Hematopoietic multipotent progenitor cell treated with erythropoietin and hydrocortisone succinate and interleukin-3 and kit ligand, for 8 days (in vitro differentiated cells): ENCODE data around the gene HMCN2.
"Not testable (repeated sequence)": the region's sequence is repeated elsewhere in the genome, so short reads cannot be mapped to it uniquely, and the experiment has no call there.

Source experiments
- DNase-seq: peaks from one replicate; pipeline ENCODE4 v3.0.0-alpha.2; 2015

Gene HMCN2

GRCh38 chr9:130331573-130331972, 66.0 kb downstream of the HMCN2 start:
- DNase-seq, result no peak

GRCh38 chr9:130332384-130332926, 66.9 kb downstream of the HMCN2 start:
- DNase-seq, result no peak

- DNase-seq, result no peak
Measured at GRCh38 chr9:130333041-130333711, 67.6 kb downstream of the HMCN2 start.

GRCh38 chr9:130333712-130334062, 68.1 kb downstream of the HMCN2 start:
- DNase-seq, result no peak

DNA sequence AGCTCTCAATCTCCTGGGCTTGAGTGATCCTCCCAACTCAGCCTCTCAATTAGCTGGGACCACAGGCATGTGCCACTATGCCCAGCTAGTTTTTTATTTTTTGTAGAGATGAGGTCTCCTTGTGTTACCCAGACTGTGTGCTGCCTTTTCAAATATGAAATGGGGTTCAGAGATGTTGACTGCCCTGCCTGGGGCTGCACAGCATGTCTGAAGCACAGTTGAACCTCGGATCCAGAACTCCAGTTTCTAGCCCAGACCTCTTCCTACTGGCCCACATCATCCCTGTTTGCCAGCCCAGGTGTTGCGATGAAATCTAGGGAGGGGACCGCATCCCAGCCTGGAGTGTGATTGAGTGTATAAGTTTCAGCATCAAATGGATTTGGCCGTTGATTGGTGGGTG, 69.4 kb downstream of the HMCN2 start:
- no peak for DNase-seq

- no peak for DNase-seq
Measured at GRCh38 chr9:130336027-130336610, 70.6 kb downstream of the HMCN2 start.

GRCh38 chr9:130336885-130337284, 71.3 kb downstream of the HMCN2 start:
- DNase-seq, result no peak

DNA sequence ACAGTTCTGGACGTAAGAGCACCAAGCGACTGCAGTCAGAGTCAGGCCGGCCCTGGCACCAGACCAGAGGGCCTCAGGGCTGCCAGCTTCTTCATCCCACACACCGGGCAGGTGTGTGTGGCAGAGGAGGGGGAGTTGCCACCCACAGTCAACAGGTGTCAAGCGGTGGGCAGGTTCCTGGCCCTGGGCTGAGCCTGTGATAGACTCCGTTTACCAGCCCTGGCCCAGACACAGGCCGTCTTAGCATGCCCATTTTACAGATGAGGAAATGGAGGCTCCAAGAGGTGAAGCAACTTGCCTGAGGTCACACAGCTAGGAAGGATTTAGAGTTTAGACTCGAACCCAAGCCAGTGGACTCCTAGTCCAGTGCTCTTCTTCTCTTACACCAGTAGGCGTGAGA, 71.8 kb downstream of the HMCN2 start:
- no peak for DNase-seq

- DNase-seq, result no peak
Measured at GRCh38 chr9:130337784-130338380, 72.3 kb downstream of the HMCN2 start.

DNA sequence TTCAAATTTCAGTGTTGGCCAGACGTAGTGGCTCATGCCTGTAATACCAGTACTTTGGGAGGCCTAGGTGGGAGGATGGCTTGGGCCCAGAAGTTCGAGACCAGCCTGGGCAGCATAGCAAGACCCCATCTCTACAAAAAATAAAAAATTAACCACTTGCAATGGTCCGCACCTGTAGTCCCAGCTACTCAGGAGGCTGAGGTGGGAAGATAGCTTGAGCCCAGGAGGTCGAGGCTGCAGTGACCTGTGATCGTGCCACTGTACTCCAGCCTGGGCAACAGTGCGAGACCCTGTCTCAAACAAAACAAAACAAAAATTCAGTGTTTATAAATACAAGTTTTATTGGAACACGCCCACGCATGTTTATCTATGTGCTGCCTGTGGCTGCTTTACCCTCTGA, 73.3 kb downstream of the HMCN2 start:
- DNase-seq, result not testable (repeated sequence)

GRCh38 chr9:130339306-130339705, 73.7 kb downstream of the HMCN2 start:
- no peak for DNase-seq

GRCh38 chr9:130340011-130340410, 74.5 kb downstream of the HMCN2 start:
- no peak for DNase-seq

- not testable (repeated sequence) for DNase-seq
Measured at GRCh38 chr9:130340557-130340956, 75.0 kb downstream of the HMCN2 start.

- no peak for DNase-seq
Measured at GRCh38 chr9:130341128-130341527, 75.6 kb downstream of the HMCN2 start.

GRCh38 chr9:130341839-130342713, 76.5 kb downstream of the HMCN2 start:
- DNase-seq, result no peak

GRCh38 chr9:130342714-130343085, 77.1 kb downstream of the HMCN2 start:
- no peak for DNase-seq

DNA sequence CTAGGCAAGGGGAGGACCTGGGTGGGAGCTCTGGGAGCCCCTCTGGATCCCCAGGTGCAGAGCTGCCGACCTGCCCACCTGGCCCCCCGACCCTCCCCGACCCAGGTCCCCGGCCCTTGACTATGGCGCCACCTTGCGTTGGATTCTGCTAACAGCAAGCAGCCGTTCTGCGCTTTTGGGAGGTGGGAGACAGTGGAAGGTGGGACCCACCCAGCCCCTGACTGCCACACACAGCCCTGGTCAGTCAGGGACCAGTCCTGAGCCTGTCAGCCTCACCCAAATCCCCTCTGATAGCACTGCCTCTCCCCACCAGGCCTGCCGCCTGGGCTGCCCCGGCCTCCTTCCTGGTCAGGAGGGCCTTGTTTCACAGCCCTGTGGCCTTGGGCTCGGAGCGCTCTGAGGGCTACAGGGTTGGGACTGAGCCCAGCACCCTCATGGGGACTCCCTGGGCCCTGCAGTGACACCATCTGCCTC, 77.9 kb downstream of the HMCN2 start:
- no peak for DNase-seq

- DNase-seq, result no peak
Measured at GRCh38 chr9:130344366-130344765, 78.8 kb downstream of the HMCN2 start.

DNA sequence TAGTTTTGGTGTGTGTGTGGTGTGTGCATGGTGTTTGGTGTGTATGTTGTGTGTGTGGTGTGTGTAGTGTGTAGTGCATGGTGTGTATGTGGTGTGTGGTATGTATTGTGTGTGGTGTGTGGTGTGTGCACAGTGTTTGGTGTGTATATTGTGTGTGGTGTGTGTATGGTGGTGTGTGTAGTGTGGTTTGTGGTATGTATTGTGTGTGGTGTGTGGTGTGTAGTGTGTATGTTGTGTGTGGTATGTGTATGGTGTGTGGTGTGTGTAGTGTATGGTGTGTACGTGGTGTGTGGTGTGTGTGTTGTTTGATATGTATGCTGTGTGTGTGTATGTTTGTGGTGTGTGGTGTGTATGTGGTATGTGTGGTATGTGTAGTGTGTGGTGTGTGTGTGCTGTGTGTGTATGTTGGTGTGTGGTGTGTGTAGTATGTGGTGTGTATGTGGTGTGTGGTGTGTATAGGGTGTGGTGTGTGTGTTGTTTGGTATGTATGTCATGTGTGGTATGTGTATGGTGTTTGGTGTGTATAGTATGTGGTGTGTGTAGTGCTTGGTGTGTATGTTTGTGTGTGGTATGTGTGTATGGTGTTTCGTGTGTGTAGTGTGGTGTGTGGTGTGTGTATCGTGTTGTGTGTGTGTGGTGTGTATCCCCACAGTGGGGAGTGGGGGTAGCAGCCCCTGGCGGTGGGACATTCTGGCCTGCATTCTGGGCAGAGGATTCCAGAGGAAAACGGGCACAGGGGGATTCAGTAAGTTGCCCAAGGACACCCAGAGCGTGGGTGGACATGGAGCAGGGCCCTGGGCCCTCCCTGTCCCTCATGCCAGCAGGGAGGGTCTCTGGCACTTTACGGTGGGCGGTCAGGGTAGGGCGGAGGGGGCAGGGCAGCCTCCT, 79.7 kb downstream of the HMCN2 start:
- DNase-seq, result no peak

DNA sequence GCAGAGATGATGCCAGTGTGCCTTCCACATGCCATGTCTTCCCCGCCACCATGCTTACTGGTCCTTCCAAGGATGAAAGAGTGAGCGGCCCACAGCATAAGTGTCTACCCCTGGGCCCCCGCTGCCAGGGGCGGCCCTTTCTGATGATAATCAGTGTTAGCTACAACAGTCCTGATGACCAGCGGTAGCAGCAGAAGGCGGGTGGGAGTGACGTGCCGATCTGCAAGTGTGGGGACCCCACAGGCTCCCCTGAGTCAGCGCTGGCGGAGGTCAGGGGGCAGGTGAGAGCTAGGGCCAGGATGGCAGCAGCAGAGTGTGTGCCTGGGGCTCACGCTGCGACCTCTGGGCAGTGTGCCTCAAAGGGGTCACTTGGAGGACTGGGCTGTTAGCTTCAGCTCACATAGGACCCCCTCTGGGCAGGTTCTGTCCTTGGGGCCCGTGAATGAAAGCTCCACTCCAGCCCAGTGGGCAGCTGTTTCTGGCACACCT, 80.4 kb downstream of the HMCN2 start:
- no peak for DNase-seq

GRCh38 chr9:130346431-130346830, 80.9 kb downstream of the HMCN2 start:
- no peak for DNase-seq

- no peak for DNase-seq
Measured at GRCh38 chr9:130347036-130347435, 81.5 kb downstream of the HMCN2 start.
